Duodenal mucosa (tissue), 2 donors: Measurements from ENCODE around the gene PALM3.

Source experiments
- H3K27ac ChIP-seq: one replicate; pipeline ENCODE4 v1.7.0; 2013; ENCODE audit warnings: low read depth, low read length
- H3K27me3 ChIP-seq, 2 donors: one replicate each; pipeline ENCODE4 v1.7.0; 2013; ENCODE audit warnings: low read length in 2 of 2, control low read depth in 1 of 2; ENCODE audit not compliant: insufficient read depth in 2 of 2, control insufficient read depth in 1 of 2
- H3K36me3 ChIP-seq, 2 donors: one replicate each; pipeline ENCODE4 v1.7.0; 2013; ENCODE audit warnings: low read length in 2 of 2, control low read depth in 1 of 2; ENCODE audit not compliant: insufficient read depth in 2 of 2, control insufficient read depth in 1 of 2
- H3K4me1 ChIP-seq, 2 donors: one replicate each; pipeline ENCODE4 v1.7.0; 2013; ENCODE audit warnings: low read length in 2 of 2, control low read depth in 1 of 2; ENCODE audit not compliant: insufficient read depth in 2 of 2, control insufficient read depth in 1 of 2
- H3K4me3 ChIP-seq, 2 donors: one replicate each; pipeline ENCODE4 v1.7.0; 2013; ENCODE audit warnings: low read length in 2 of 2, low read depth in 1 of 2
- H3K9ac ChIP-seq, 2 donors: one replicate each; pipeline ENCODE4 v1.7.0; 2013; ENCODE audit warnings: low read length in 2 of 2, low read depth in 1 of 2
- H3K9me3 ChIP-seq, 2 donors: one replicate each; pipeline ENCODE4 v1.7.0; 2013; ENCODE audit warnings: low read length in 2 of 2, control low read depth in 1 of 2; ENCODE audit not compliant: control insufficient read depth in 1 of 2

PALM3 gene

DNA sequence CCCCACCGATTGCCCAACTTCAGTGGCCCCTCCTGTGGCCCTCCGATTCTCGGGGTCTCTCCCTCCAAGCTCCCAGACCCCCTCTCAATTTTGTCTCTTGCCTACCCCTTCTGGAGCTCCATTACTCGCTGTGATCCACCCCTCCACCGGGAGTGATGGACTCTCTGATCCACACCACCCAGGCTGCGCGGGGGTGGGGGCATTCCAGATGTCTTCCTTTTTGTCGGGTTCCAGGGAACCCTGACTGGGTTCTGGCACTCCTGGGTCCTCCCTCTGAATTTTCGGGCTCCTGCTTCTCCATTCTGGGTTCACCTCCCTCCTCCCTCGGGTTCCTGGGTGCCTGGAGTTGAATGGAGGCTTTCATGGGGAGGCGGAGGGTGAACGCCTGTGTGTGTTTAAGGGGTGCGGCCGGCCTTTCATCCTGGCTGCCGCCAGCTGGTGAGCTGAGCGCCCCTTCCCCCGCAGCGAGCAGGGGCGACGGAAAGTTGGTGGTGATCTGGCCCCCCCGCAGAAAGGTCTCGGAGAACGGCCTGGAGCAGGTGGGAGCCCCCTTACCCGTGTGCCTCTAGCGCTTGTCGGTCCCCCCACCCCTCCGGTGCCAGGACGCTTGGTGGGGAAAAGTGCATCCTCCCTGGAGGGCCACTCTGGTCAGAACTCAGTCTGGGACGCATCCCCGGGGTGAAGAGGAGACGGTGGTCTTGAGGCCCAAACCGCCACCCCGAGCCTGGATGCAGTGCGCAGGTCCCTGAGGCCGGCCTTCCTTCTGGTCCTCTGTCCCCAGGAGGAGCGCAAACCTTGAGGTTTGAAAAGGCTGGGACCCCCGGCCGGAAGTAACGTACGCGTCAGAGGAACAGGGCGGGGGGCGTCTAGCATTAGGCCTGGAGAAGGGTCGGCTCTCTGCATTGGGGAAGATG, 12.3 kb upstream of the PALM3 start:
- Histone ChIP-seq H3K27ac (peak overlapping the region; percentile 93), H3K9ac (peak overlapping the region; percentile 94 to 98), H3K9me3 (no peaks in the 10 kb centered on the region), H3K4me1 (peaks cover 3 to 27% of the 10 kb centered on the region in 2 donors), H3K27me3 (no peaks in the 10 kb centered on the region), H3K4me3 (peak overlapping the region; percentile 67 to 97), H3K36me3 (no peaks in the 10 kb centered on the region)

DNA sequence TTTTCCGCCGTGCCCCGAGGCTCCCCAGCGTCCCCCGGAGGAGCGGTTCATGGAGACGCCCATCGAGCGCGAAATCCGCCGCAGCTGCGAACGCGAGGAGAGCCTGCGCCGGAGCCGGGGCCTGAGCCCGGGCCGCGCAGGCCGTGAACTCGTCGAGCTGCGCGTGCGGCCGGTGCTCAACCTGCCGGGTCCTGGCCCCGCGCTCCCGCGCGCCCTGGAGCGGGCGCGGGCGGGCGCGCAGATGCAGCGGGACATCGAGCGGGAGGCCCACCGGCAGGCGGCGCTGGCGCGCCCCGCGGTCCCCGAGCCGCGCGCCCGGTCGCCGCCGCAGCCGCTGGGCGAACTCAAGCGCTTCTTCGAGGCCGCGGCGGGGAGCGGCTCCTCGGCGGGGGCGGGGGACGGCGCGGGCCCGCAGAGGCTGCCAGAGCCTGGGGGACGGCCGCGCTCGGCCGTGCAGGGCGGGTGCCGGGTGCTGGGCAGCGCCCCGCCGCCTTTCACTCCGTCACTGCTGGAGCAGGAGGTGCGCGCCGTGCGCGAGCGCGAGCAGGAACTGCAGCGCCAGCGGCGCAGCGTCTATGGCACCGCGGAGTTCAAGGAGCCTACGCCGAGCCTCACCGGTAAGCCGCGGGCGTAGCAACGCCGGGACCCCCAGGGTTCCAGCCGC, 11.5 kb upstream of the PALM3 start:
- Histone ChIP-seq H3K27ac (peak overlapping the region; percentile 97), H3K27me3 (no peaks in the 10 kb centered on the region), H3K4me3 (peak overlapping the region; percentile 78 to 97), H3K9ac (peak overlapping the region; percentile 94 to 98), H3K36me3 (no peaks in the 10 kb centered on the region), H3K9me3 (no peaks in the 10 kb centered on the region), H3K4me1 (peaks cover 3 to 27% of the 10 kb centered on the region in 2 donors)

DNA sequence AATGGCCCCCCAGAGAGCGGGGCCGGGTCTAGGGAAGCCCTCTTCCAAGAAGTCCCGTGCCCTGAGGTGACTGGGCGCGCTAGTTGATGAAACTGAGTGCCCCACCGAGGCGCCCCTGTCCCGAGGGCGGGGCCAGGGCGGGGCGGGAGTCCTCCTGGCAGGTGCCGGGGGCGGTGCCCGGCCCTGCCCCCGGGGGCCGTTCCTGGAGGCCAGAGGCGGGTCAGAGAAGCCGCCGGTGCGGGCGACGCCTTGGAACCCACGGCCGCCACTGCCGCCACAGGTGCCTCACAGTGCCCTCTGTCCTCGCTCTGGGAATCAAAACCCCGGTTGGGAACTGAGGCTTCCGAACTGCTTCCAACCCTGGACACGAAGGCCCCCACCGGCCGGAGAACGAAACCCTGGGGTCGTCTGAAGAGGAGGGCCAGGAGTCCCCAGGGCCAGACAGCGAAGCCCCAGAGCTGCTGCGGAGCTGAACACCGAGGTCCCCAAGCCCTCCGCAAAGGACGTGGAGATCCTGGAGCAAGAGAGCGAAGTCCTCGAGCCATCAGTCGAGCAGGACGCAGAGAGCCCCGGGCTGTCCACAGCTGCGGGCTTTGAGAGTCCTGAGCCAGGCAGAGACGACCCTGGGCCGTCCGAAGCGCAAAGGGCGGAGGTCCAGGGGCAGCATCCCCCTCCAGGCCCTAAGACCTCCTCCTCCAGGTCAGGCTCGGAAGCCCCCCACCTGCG, 10.8 kb upstream of the PALM3 start, which contains the start of gene MISP3:
Gene MISP3, plus strand, starts transcription at position 252 of the 726 bp plus-strand sequence. CDS start 524 bp downstream, outside the sequence.
- Histone ChIP-seq H3K4me3 (peak within 1 kb of the TSS; percentile 78 to 97), H3K9ac (peak within 1 kb of the TSS; percentile 94 to 98), H3K9me3 (no peaks in the 10 kb centered on the region), H3K4me1 (peaks cover 3 to 27% of the 10 kb centered on the region in 2 donors), H3K27me3 (no peaks in the 10 kb centered on the region), H3K36me3 (no peaks in the 10 kb centered on the region), H3K27ac (peak within 1 kb of the TSS; percentile 97)

DNA sequence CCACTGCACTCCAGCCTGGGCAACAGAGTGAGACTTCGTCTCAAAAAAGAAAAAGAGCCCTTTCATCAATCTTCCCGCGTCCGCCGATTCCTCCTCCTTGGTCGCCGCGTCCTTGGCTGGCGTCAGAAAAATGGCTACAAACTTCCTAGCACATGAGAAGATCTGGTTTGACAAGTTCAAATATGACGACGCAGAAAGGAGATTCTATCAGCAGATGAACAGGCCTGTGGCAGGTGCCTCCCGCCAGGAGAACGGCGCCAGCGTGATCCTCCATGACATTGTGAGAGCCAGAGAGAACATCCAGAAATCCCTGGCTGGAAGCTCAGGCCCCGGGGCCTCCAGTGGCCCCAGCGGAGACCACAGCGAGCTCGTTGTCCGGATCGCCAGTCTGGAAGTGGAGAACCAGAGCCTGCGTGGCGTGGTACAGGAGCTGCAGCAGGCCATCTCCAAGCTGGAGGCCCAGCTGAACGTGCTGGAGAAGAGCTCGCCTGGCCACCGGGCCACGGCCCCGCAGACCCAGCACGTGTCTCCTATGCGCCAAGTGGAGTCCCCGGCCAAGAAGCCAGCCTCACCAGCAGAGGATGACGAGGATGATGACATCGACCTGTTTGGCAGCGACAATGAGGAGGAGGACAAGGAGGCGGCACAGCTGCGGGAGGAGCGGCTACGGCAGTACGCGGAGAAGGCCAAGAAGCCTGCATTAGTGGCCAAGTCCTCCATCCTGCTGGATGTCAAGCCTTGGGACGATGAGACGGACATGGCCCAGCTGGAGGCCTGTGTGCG, 8.6 kb upstream of the PALM3 start:
- no peak overlapping the region for H3K27ac ChIP-seq

DNA sequence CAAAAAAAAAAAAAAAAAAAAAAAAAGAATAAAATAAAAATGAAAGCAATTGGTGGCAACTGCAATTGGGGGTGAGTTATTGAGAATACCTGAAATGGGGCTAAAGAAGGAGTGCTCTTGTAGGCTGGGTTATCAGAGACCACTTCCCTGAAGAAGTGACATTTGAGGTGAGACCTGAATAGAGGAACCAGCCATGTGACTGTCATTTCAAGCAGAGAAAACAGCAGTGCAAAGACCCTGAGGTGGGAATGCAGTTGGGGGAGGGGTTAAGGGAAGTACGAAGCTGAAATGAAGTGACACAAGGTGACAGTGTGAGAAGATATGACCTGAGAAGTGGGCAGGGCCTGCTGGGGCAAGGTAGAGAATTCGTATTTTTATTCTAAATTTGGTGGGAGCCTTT, 4.3 kb upstream of the PALM3 start:
- no peak overlapping the region for H3K27ac ChIP-seq
- no peaks in the 10 kb centered on the region for H3K36me3 ChIP-seq
- no peaks in the 10 kb centered on the region for H3K27me3 ChIP-seq
- no peak overlapping the region for H3K4me3 ChIP-seq
- no peak overlapping the region for H3K9ac ChIP-seq
- H3K9me3 ChIP-seq: no peaks in the 10 kb centered on the region
- H3K4me1 ChIP-seq: peaks cover 9 to 11% of the 10 kb centered on the region in 2 donors

More for the DNA sequence above, 8.6 kb upstream of the PALM3 start:
- Histone ChIP-seq H3K4me1 (peaks cover 3 to 26% of the 10 kb centered on the region in 2 donors), H3K36me3 (no peaks in the 10 kb centered on the region), H3K9me3 (no peaks in the 10 kb centered on the region), H3K9ac (no peak overlapping the region), H3K27me3 (no peaks in the 10 kb centered on the region), H3K4me3 (no peak overlapping the region)

DNA sequence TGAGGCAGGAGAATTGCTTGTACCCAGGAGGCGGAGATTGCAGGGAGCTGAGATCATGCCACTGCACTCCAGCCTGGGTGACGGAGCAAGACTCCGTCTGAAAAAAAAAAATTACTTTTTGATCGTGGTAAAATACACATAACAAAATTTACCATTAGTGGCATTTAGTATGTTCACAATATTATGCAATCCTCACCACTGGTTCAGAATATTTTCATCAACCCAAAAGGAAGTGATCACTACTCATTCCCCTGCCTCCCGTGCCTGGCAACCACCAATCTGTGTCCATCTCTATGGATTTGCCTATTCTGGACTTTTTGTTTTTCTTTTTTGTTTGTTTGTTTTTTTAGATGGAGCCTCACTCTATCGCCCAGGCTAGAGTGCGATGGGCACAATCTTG, 1.2 kb upstream of the PALM3 start:
- H3K36me3 ChIP-seq: no peaks in the 10 kb centered on the region
- H3K9me3 ChIP-seq: no peaks in the 10 kb centered on the region
- H3K27me3 ChIP-seq: peaks cover 9 to 19% of the 10 kb centered on the region in 2 donors
- no peak overlapping the region for H3K4me3 ChIP-seq
- peaks cover 18 to 21% of the 10 kb centered on the region in 2 donors for H3K4me1 ChIP-seq
- H3K9ac ChIP-seq: no peak overlapping the region
- no peak overlapping the region for H3K27ac ChIP-seq

DNA sequence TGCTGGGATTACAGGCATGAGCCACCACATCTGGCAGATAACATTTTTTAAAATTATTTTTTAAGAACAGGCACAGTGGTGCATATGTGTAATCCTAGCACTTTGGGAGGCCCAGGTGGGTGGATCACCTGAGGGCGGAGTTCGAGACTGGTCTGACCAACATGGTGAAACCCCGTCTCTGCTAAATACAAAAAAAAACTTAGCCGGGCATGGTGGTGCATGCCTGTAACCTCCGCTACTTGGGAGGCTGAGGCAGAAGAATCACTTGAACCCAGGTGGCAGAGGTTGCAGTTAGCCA, 631 bp upstream of the PALM3 start:
- Histone ChIP-seq H3K4me3 (no peak overlapping the region), H3K27ac (no peak overlapping the region), H3K4me1 (peaks cover 20 to 21% of the 10 kb centered on the region in 2 donors), H3K9ac (no peak overlapping the region), H3K27me3 (peaks cover 11 to 22% of the 10 kb centered on the region in 2 donors), H3K36me3 (no peaks in the 10 kb centered on the region), H3K9me3 (no peaks in the 10 kb centered on the region)

DNA sequence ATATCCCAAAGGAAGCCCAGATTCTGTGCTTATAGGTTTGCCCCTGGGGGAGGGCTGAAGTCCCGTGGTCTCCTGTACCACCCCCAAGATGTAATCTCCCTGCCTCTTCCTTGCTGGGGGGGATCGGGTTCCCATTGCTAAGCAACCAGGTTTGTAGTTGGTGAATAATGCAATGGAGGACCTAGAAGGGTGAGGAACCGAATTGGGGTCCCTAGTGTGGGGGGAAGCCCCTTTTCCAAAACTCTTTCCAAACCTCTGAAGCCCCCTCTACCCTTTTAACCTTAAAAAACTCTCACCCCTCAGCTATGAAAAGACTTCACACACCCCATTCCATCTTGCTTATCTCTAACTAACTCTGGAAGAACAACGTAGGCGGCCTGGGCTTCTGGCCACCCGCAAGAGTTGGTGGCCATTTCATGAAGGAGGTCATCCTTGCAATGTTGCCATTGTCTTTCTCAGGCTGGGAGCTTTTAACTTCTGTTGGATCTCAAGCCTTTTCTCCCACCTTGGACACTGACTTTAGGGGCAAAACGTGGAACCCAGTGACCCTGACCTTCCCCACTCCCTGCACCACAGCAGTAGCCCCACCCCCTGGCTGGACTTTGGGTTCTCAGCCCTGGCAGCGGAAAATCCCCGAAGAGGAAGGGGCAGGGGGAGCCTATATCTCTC, 661 bp downstream of the PALM3 start:
- peak overlapping the region in 1 of 2 donors; percentile 55 for H3K4me3 ChIP-seq
- H3K36me3 ChIP-seq: no peaks in the 10 kb centered on the region
- peaks cover 20 to 21% of the 10 kb centered on the region in 2 donors for H3K4me1 ChIP-seq
- peaks cover 11 to 22% of the 10 kb centered on the region in 2 donors for H3K27me3 ChIP-seq
- H3K9ac ChIP-seq: no peak overlapping the region
- no peak overlapping the region for H3K27ac ChIP-seq
- no peaks in the 10 kb centered on the region for H3K9me3 ChIP-seq

DNA sequence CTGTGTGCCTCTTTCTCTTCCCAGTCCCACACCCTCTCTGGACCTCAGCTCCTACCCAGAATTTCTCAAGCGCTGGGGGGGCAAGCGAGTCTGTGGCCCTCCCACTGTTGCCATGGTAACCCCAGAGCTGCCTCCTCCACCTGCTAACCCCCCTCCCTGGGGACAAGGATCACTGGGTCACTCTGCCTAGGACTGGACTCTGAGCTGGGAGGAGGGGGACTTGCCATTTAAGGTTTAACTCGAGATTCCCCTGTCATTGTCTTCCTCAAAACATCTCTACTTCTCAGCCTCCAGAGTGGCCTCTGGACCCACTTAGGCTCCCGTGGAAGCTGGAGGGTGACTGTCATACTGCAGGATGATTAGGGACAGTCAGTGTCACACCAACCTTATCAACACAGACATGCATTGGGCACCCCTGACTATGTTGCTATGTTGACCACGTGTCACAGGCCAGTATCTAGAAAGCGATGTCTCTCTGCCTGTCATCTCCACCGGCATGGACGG, 2.2 kb downstream of the PALM3 start:
- H3K4me1 ChIP-seq: peaks cover 20 to 21% of the 10 kb centered on the region in 2 donors
- no peak overlapping the region for H3K4me3 ChIP-seq
- no peak overlapping the region for H3K27ac ChIP-seq
- no peak overlapping the region for H3K9ac ChIP-seq
- no peaks in the 10 kb centered on the region for H3K9me3 ChIP-seq
- peaks cover 11 to 22% of the 10 kb centered on the region in 2 donors for H3K27me3 ChIP-seq
- H3K36me3 ChIP-seq: no peaks in the 10 kb centered on the region
